Stomach smooth muscle (tissue), 2 donors: ENCODE results near the gene INPP5A.

Source experiments
- H3K27ac ChIP-seq: one replicate; pipeline ENCODE4 v1.7.0; 2013; ENCODE audit warnings: mild to moderate bottlenecking, low read length, inconsistent platforms
- H3K27me3 ChIP-seq, 2 donors: one replicate each; pipeline ENCODE4 v1.7.0; 2013; ENCODE audit warnings: low read length in 2 of 2; ENCODE audit not compliant: insufficient read depth in 2 of 2, control insufficient read depth in 1 of 2
- H3K36me3 ChIP-seq, 2 donors: one replicate each; pipeline ENCODE4 v1.7.0; 2013; ENCODE audit warnings: low read length in 2 of 2; ENCODE audit not compliant: control insufficient read depth in 2 of 2, insufficient read depth in 2 of 2
- H3K4me1 ChIP-seq: one replicate; pipeline ENCODE4 v1.7.0; 2013; ENCODE audit warnings: low read length; ENCODE audit not compliant: control insufficient read depth, insufficient read depth
- H3K4me3 ChIP-seq, 2 donors: one replicate each; pipeline ENCODE4 v1.7.0; 2013; ENCODE audit warnings: low read length in 2 of 2
- H3K9ac ChIP-seq, 2 donors: one replicate each; pipeline ENCODE4 v1.7.0; 2013; ENCODE audit warnings: low read length in 2 of 2, mild to moderate bottlenecking in 1 of 2
- H3K9me3 ChIP-seq, 2 donors: one replicate each; pipeline ENCODE4 v1.7.0; 2013; ENCODE audit warnings: low read length in 2 of 2; ENCODE audit not compliant: control insufficient read depth in 2 of 2
- donor health status: healthy.
- donor health status: Pancreatic carcinoma.

Gene INPP5A

DNA sequence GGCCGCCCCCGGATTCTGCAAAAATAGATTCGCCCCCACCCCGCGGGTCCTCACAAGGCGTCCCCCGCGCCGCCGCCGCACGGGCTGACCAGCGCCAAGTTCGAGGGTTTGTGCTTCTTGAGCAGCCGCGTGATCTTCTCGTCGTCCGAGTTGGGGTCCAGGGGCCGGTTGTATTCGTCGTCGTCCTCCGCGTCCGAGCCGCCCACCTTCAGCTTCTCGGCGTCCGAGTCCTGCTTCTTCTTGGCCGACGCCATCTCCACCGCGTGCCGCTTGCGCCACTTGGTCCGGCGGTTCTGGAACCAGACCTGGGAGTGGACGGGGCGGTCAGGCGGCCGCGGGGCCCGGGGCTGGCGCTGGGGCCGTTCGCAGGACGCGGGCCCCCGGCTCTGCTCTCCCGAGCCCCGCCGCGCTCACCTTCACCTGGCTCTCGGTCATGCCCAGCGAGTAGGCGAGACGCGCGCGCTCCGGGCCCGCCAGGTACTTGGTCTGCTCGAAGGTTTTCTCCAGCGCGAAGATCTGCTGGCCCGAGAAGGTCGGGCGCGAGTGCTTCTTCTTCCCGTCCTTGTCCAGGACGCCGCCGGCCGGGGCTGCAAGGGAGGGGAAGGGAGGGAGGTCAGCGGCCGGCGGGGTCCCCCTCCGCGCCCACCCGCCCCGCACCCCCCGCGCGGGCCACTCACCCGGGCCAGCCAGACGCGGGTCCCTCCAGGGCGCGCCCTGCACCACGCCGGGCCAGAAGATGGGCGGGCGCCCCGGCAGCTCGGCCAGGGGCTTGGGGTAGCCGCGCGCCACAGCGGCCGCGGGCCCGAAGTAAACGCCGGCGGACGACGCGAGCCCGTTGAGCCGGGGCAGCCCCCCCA, 247.5 kb downstream of the INPP5A start:
- peaks cover 5 to 19% of the 10 kb centered on the region in 2 donors for H3K36me3 ChIP-seq
- H3K27ac ChIP-seq = no peak overlapping the region
- H3K9ac ChIP-seq = no peak overlapping the region
- peaks cover 7 to 60% of the 10 kb centered on the region in 2 donors for H3K27me3 ChIP-seq
- H3K4me3 ChIP-seq = peak overlapping the region in 1 of 2 donors; percentile 15
- peaks cover 19% of the 10 kb centered on the region for H3K4me1 ChIP-seq
- peaks cover 0 to 8% of the 10 kb centered on the region in 2 donors for H3K9me3 ChIP-seq

GRCh38 chr10:132785723-132786475, 248.3 kb downstream of the INPP5A start, which contains the start of gene NKX6-2:
Gene NKX6-2 (minus strand): TSS chr10:132786147. CDS start chr10:132785948, 199 bp downstream.
- Histone ChIP-seq H3K27ac (no peak within 1 kb of the TSS), H3K9me3 (peaks cover 0 to 8% of the 10 kb centered on the region in 2 donors), H3K9ac (no peak within 1 kb of the TSS), H3K4me3 (peak within 1 kb of the TSS in 1 of 2 donors; percentile 47), H3K4me1 (peaks cover 19% of the 10 kb centered on the region), H3K36me3 (peaks cover 5 to 17% of the 10 kb centered on the region in 2 donors), H3K27me3 (peaks cover 7 to 60% of the 10 kb centered on the region in 2 donors)

GRCh38 chr10:132786476-132786883, 248.9 kb downstream of the INPP5A start:
- Histone ChIP-seq H3K27me3 (peaks cover 7 to 60% of the 10 kb centered on the region in 2 donors), H3K9ac (no peak overlapping the region), H3K4me1 (peaks cover 19% of the 10 kb centered on the region), H3K36me3 (peaks cover 5 to 14% of the 10 kb centered on the region in 2 donors), H3K4me3 (peak overlapping the region in 1 of 2 donors; percentile 47), H3K27ac (no peak overlapping the region), H3K9me3 (peaks cover 0 to 8% of the 10 kb centered on the region in 2 donors)

GRCh38 chr10:132786884-132787494, 249.4 kb downstream of the INPP5A start:
- Histone ChIP-seq H3K9ac (no peak overlapping the region), H3K4me1 (peaks cover 19% of the 10 kb centered on the region), H3K27me3 (peaks cover 7 to 60% of the 10 kb centered on the region in 2 donors), H3K36me3 (peaks cover 0 to 9% of the 10 kb centered on the region in 2 donors), H3K4me3 (peak overlapping the region in 1 of 2 donors; percentile 47), H3K27ac (no peak overlapping the region), H3K9me3 (peaks cover 0 to 8% of the 10 kb centered on the region in 2 donors)

DNA sequence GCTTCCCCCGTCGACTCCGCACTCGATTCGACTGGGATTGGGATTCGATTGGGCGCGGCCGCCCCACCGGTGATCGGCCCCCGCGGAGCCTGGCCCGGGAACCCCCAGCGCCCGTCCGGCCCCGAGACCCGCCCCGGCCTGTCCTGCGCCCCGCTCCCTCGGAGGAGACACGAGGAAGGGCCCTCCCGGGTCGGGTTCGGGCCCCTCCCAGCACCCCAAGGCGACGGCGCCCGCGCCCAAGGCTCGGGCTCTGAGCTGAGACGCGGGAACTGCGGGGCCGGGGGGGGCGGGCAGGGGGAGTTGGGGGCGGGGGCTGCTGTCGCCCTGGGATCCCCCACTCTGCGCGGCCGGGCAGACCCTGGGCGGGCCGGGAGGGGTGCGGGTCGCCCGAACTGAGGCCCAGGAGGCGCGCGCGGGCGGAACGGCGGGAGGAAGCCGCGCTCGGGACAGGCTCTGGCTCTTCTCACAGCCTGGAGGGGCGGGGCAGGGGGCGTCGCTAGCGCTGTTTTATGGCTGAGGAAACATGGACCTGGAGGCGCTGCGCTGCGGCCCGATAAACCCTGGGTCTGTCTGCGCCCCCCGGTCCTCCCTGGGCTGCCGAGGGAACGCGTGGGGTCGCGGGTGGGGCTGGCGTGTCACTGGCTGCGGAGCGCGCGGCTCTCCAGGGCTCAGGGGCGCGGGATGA, 250.1 kb downstream of the INPP5A start:
- Histone ChIP-seq H3K9ac (no peak overlapping the region), H3K9me3 (peaks cover 0 to 8% of the 10 kb centered on the region in 2 donors), H3K36me3 (peaks cover 0 to 8% of the 10 kb centered on the region in 2 donors), H3K27ac (no peak overlapping the region), H3K4me3 (peak overlapping the region in 1 of 2 donors; percentile 47), H3K27me3 (peaks cover 7 to 60% of the 10 kb centered on the region in 2 donors), H3K4me1 (peaks cover 19% of the 10 kb centered on the region)

GRCh38 chr10:132788180-132788830, 250.7 kb downstream of the INPP5A start:
- Histone ChIP-seq H3K9ac (no peak overlapping the region), H3K27me3 (peaks cover 7 to 57% of the 10 kb centered on the region in 2 donors), H3K36me3 (peaks cover 0 to 3% of the 10 kb centered on the region in 2 donors), H3K4me1 (peaks cover 19% of the 10 kb centered on the region), H3K27ac (no peak overlapping the region), H3K9me3 (peaks cover 0 to 5% of the 10 kb centered on the region in 2 donors), H3K4me3 (no peak overlapping the region)

DNA sequence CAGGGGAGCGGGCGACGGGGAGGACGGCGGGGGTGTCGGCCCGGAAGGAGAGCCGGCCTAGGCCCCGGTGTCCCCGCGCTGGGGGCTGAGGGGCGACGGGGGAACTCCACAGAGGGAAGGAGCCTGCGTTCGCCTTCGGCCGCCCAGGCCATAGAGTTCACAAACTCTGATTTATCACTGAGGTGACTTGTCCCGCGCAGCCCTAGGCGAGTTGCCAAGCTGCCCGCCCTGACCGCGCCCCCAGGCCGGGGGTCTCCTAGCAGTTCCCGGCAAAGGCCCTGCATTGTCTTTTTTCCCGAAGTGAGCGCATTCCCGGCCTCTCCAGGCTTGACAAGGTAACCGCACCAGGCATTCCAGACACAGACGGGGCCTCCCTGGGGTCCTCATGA, 251.2 kb downstream of the INPP5A start:
- Histone ChIP-seq H3K36me3 (no peaks in the 10 kb centered on the region), H3K9me3 (peaks cover 0 to 5% of the 10 kb centered on the region in 2 donors), H3K27me3 (peaks cover 7 to 52% of the 10 kb centered on the region in 2 donors), H3K4me3 (no peak overlapping the region), H3K27ac (no peak overlapping the region), H3K4me1 (peaks cover 19% of the 10 kb centered on the region), H3K9ac (no peak overlapping the region)

GRCh38 chr10:132789659-132790148, 252.1 kb downstream of the INPP5A start:
- Histone ChIP-seq H3K9me3 (no peaks in the 10 kb centered on the region), H3K9ac (no peak overlapping the region), H3K4me3 (no peak overlapping the region), H3K36me3 (no peaks in the 10 kb centered on the region), H3K27me3 (peaks cover 5 to 43% of the 10 kb centered on the region in 2 donors), H3K4me1 (peaks cover 18% of the 10 kb centered on the region), H3K27ac (no peak overlapping the region)

DNA sequence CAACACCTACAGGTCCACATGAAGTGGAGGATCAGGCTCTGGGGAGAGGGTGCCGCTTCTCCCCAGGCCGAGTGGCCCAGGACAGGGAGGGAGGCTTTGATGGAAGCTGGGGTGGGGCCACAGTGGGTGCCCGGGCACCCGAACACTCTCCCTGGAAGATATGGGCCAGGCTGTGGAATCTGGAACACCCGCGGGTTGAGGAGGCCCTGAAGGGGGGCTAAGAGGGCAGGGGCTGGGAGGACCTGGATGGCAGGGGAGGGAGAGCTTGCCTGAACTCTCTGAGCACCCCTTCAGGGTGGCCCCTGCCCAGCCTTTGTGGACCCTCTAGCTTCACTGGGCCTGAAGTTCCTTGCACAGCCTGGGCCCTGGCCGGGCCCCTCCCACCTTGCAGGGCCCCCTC, 252.9 kb downstream of the INPP5A start:
- H3K27ac ChIP-seq = no peak overlapping the region
- no peaks in the 10 kb centered on the region for H3K36me3 ChIP-seq
- H3K4me1 ChIP-seq = peaks cover 15% of the 10 kb centered on the region
- no peak overlapping the region for H3K9ac ChIP-seq
- H3K4me3 ChIP-seq = no peak overlapping the region
- H3K9me3 ChIP-seq = no peaks in the 10 kb centered on the region
- H3K27me3 ChIP-seq = peaks cover 3 to 36% of the 10 kb centered on the region in 2 donors
